Upper lobe of left lung (tissue), 4 donors: ENCODE measurements around the gene SPTBN5.

Experiments
- EP300 ChIP-seq, 4 donors: sonication (generic); formaldehyde crosslinking; IDR thresholded peaks; one replicate each; pipeline ENCODE4 v1.5.1; 2017; ENCODE audit warnings: antibody characterized with exemption in 4 of 4, control low read depth in 2 of 4
- POLR2A ChIP-seq, 4 donors: fragments of 450-650 bp; IDR thresholded peaks; one replicate each; pipeline ENCODE4 v1.5.1; 2016 to 2017; ENCODE audit warnings: antibody characterized with exemption in 4 of 4, mild to moderate bottlenecking in 2 of 4
- POLR2AphosphoS5 ChIP-seq, 2 donors: sonication (generic); formaldehyde crosslinking; IDR thresholded peaks; one replicate each; pipeline ENCODE4 v1.5.1; 2017; ENCODE audit warnings: antibody characterized with exemption in 2 of 2
- TF ChIP-seq, protein P1 (sequence below), 6 experiments: fragments of 450-650 bp in 4 of 6; fragments of 200-600 bp in 2 of 6; sonication (generic) in 2 of 6; IDR thresholded peaks; one replicate each; pipeline ENCODE4 v1.5.1; 2016 to 2019; ENCODE audit warnings: antibody characterized with exemption in 6 of 6

DNA sequence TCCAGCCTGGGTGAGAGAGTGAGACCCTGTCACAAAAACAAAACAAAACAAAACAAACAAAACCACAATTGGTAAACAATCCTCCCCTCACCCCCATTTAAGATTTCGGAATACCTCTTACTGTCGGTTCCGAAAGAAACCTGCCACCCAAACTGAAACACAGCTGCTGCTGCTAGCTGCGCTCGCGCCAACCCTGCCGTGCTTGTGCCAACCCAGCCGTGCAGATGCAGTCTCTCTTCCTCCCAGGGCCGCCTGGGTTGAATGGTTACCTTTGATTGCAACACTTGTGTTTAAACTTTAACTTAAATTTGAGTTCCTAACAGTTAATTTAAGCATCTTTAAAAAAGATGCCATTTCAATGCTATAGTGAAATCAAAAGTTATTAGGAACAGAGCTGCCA, 28.5 kb upstream of the SPTBN5 start:
- no peak for TF ChIP-seq POLR2A (IDR thresholded peaks at IDR 0.05)
- TF ChIP-seq, protein P1, sequence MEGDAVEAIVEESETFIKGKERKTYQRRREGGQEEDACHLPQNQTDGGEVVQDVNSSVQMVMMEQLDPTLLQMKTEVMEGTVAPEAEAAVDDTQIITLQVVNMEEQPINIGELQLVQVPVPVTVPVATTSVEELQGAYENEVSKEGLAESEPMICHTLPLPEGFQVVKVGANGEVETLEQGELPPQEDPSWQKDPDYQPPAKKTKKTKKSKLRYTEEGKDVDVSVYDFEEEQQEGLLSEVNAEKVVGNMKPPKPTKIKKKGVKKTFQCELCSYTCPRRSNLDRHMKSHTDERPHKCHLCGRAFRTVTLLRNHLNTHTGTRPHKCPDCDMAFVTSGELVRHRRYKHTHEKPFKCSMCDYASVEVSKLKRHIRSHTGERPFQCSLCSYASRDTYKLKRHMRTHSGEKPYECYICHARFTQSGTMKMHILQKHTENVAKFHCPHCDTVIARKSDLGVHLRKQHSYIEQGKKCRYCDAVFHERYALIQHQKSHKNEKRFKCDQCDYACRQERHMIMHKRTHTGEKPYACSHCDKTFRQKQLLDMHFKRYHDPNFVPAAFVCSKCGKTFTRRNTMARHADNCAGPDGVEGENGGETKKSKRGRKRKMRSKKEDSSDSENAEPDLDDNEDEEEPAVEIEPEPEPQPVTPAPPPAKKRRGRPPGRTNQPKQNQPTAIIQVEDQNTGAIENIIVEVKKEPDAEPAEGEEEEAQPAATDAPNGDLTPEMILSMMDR (IDR thresholded peaks at IDR 0.05), result no peak
- TF ChIP-seq POLR2AphosphoS5 (IDR thresholded peaks at IDR 0.05), result no peak
- TF ChIP-seq EP300 (IDR thresholded peaks at IDR 0.05), result no peak
